Bronchial epithelial cell (primary cell): Measurements from ENCODE around the gene CYP2W1. TPM values are rescaled to one million over a fixed set of nuclear protein-coding genes. Genes with fewer than 3 reads are reported as not detected.

Experiments used
- DNase-seq: peaks from one replicate; pipeline ENCODE4 v3.0.0-alpha.2; 2010; ENCODE audit warnings: low read depth
- FAIRE-seq: peaks from 2 replicates; lab custom pipeline; 2011; peaks lifted over from hg19 to GRCh38; lab: Jason Lieb, UNC
- H3K27me3 ChIP-seq: 2 replicates; pipeline ENCODE4 v1.5.1; 2011; ENCODE audit warnings: low read length; ENCODE audit not compliant: control insufficient read depth, insufficient read depth
- H3K36me3 ChIP-seq: 2 replicates; pipeline ENCODE4 v1.5.1; 2011; ENCODE audit warnings: low read length; ENCODE audit not compliant: control insufficient read depth, insufficient read depth
- H3K4me3 ChIP-seq: 2 replicates; pipeline ENCODE4 v1.5.1; 2011; ENCODE audit warnings: mild to moderate bottlenecking, low read depth, low read length, control low read depth
- CTCF ChIP-seq: IDR thresholded peaks from 2 replicates; pipeline ENCODE4 v1.5.1; 2011; ENCODE audit warnings: mild to moderate bottlenecking, moderate library complexity, low read length, control low read depth, inconsistent platforms; ENCODE audit not compliant: insufficient read depth, severe bottlenecking
- total RNA-seq: library from RNA; depleted of rRNA; stranded (reverse); fragments of >200 nt; gene quantifications from 2 replicates; pipeline ENCODE4 v1.2.1, GENCODE V29; 2014

Gene CYP2W1
- total RNA-seq, 1 donor from 2014 or later = not detected

- Histone ChIP-seq H3K36me3 (peaks cover 4% of the 10 kb centered on the region), H3K27me3 (peaks cover 2% of the 10 kb centered on the region), H3K4me3 (no peak overlapping the region)
- DNase-seq (no peak), FAIRE-seq (no peak)
- no peak for TF ChIP-seq CTCF
These were observed 31.0 kb upstream of the CYP2W1 start for GRCh38 chr7:951881-952547.

- H3K4me3 ChIP-seq = peak overlapping the region; percentile 70
- peaks cover 2% of the 10 kb centered on the region for H3K27me3 ChIP-seq
- FAIRE-seq = no peak
- no peak for DNase-seq
- TF ChIP-seq CTCF = no peak
- peaks cover 4% of the 10 kb centered on the region for H3K36me3 ChIP-seq
These were observed 30.2 kb upstream of the CYP2W1 start for GRCh38 chr7:952548-953441.

- H3K36me3 ChIP-seq = peaks cover 4% of the 10 kb centered on the region
- H3K4me3 ChIP-seq = peak overlapping the region; percentile 70
- FAIRE-seq (no peak), DNase-seq (peak; percentile 19)
- H3K27me3 ChIP-seq = peaks cover 2% of the 10 kb centered on the region
- TF ChIP-seq CTCF = no peak
These were observed 29.2 kb upstream of the CYP2W1 start for GRCh38 chr7:953547-954327.

GRCh38 chr7:954330-955238 lies 28.4 kb upstream of the CYP2W1 start, which contains the start of gene ADAP1:
Gene ADAP1, minus strand, starts transcription at chr7:954680. Its CDS starts 203 bp downstream, at chr7:954477.
- DNase-seq (peak; percentile 25), FAIRE-seq (no peak)
- peaks cover 4% of the 10 kb centered on the region for H3K36me3 ChIP-seq
- peaks cover 2% of the 10 kb centered on the region for H3K27me3 ChIP-seq
- TF ChIP-seq CTCF = peak; percentile 46
- peak within 1 kb of the TSS; percentile 70 for H3K4me3 ChIP-seq

- Histone ChIP-seq H3K4me3 (no peak overlapping the region), H3K36me3 (peaks cover 4% of the 10 kb centered on the region), H3K27me3 (peaks cover 2% of the 10 kb centered on the region)
- DNase-seq (no peak), FAIRE-seq (no peak)
- TF ChIP-seq CTCF = no peak
These were observed 26.9 kb upstream of the CYP2W1 start for GRCh38 chr7:956031-956430.
